H1 (cell line): ENCODE data around the gene CD200R1L. TPM values are rescaled to one million over a fixed set of nuclear protein-coding genes. Genes with fewer than 3 reads are reported as not detected.

Experiments
- CTCF ChIA-PET: fragments of 300-600 bp; sonication (Branson Sonifier 250); formaldehyde crosslinking; loops from one replicate; lab custom pipeline; 2021; ENCODE audit not compliant: partially characterized antibody; lab: Charles Lee
- POLR2A ChIA-PET: fragments of 300-600 bp; sonication (Branson Sonifier 250); formaldehyde crosslinking; loops from one replicate; lab custom pipeline; 2021; ENCODE audit warnings: inconsistent platforms; ENCODE audit not compliant: partially characterized antibody; lab: Charles Lee
- DNase-seq, 2 experiments: peaks; one replicate each; pipeline versions ENCODE4 v3.0.0 to v3.0.0-alpha.2; 2010 to 2022; ENCODE audit warnings: low spot score in 2 of 2, low read depth in 1 of 2, mixed read lengths in 1 of 2
- FAIRE-seq: peaks from 2 replicates; lab custom pipeline; 2011; peaks lifted over from hg19 to GRCh38; lab: Jason Lieb, UNC
- H2AFZ ChIP-seq: 2 replicates; pipeline ENCODE4 v1.8.1; 2012; ENCODE audit warnings: low read length, inconsistent platforms
- H2AK5ac ChIP-seq: 2 replicates; pipeline ENCODE4 v1.6.1; 2013; ENCODE audit warnings: low read depth, low read length
- H2BK120ac ChIP-seq: replicated peaks from 2 replicates; pipeline ENCODE3; 2013; ENCODE audit warnings: low read depth, low read length, inconsistent platforms
- H2BK12ac ChIP-seq: 2 replicates; pipeline ENCODE4 v1.6.1; 2013; ENCODE audit warnings: low read depth, low read length
- H2BK15ac ChIP-seq: 2 replicates; pipeline ENCODE4 v1.6.1; 2013; ENCODE audit warnings: low read length
- H2BK20ac ChIP-seq: 2 replicates; pipeline ENCODE4 v1.6.1; 2013; ENCODE audit warnings: low read length
- H2BK5ac ChIP-seq: 2 replicates; pipeline ENCODE4 v1.6.1; 2013; ENCODE audit warnings: low read depth, low read length
- H3K14ac ChIP-seq: 2 replicates; pipeline ENCODE4 v1.6.1; 2013; ENCODE audit warnings: inconsistent platforms; ENCODE audit not compliant: insufficient read length
- H3K18ac ChIP-seq: 2 replicates; pipeline ENCODE4 v1.6.1; 2013; ENCODE audit warnings: low read length; ENCODE audit errors: extremely low read depth
- H3K23ac ChIP-seq: 2 replicates; pipeline ENCODE4 v1.6.1; 2013; ENCODE audit warnings: inconsistent platforms; ENCODE audit not compliant: insufficient read length
- H3K23me2 ChIP-seq: 2 replicates; pipeline ENCODE4 v1.6.1; 2013; ENCODE audit warnings: low read depth, low read length
- H3K27ac ChIP-seq: 2 replicates; pipeline ENCODE4 v1.6.1; 2011; ENCODE audit warnings: low read depth, low read length, inconsistent platforms
- H3K27me3 ChIP-seq, 4 experiments: replicated peaks in 1 of 4; 1 replicate in 1 of 4; 2 replicates in 3 of 4; pipeline versions ENCODE4 v1.6.1 to v1.8.1; 2011 to 2013; ENCODE audit warnings: low read length in 3 of 4, mild to moderate bottlenecking in 3 of 4, inconsistent platforms in 2 of 4, mixed read lengths in 2 of 4, moderate library complexity in 1 of 4; ENCODE audit not compliant: control insufficient read depth in 3 of 4, insufficient read depth in 3 of 4; ENCODE audit errors: extremely low read depth in 1 of 4
- H3K36me3 ChIP-seq, 4 experiments: 2 replicates each; pipeline versions ENCODE4 v1.6.1 to v1.8.1; 2011 to 2013; ENCODE audit warnings: mild to moderate bottlenecking in 4 of 4, low read length in 3 of 4, moderate library complexity in 2 of 4, control low read depth in 1 of 4, inconsistent platforms in 1 of 4; ENCODE audit not compliant: insufficient read depth in 4 of 4, control insufficient read depth in 2 of 4
- H3K4ac ChIP-seq: replicated peaks from 2 replicates; pipeline ENCODE3; 2013; ENCODE audit warnings: low read length, low read depth, mixed read lengths, inconsistent platforms; ENCODE audit not compliant: insufficient read length
- H3K4me1 ChIP-seq, 4 experiments: replicated peaks in 1 of 4; 1 replicate in 1 of 4; 2 replicates in 3 of 4; pipeline versions ENCODE4 v1.6.1 to v1.8.1; 2011 to 2013; ENCODE audit warnings: low read length in 3 of 4, inconsistent platforms in 2 of 4, mixed read lengths in 1 of 4; ENCODE audit not compliant: insufficient read depth in 4 of 4, control insufficient read depth in 3 of 4
- H3K4me2 ChIP-seq, 2 experiments: 2 replicates each; pipeline versions ENCODE4 v1.6.1 to v1.8.1; 2011 to 2013; ENCODE audit warnings: low read depth in 2 of 2, low read length in 2 of 2, control low read depth in 1 of 2, inconsistent platforms in 1 of 2, mild to moderate bottlenecking in 1 of 2; ENCODE audit not compliant: insufficient read depth in 1 of 2
- H3K4me3 ChIP-seq, 4 experiments: fragments of 200-600, 300-600 bp in 1 of 4; sonication (generic), shearing (Covaris generic), sonication (Bioruptor Twin) in 1 of 4; 2 replicates each; pipeline versions ENCODE4 v1.5.1 to v1.8.1; 2011 to 2016; ENCODE audit warnings: low read length in 4 of 4, low read depth in 3 of 4, control low read depth in 2 of 4, inconsistent platforms in 2 of 4, mild to moderate bottlenecking in 2 of 4, mixed read lengths in 1 of 4, moderate library complexity in 1 of 4; ENCODE audit not compliant: insufficient read depth in 2 of 4; ENCODE audit errors: extremely low read depth in 1 of 4
- H3K56ac ChIP-seq: replicated peaks from 2 replicates; pipeline ENCODE3; 2013; ENCODE audit warnings: low read depth, mild to moderate bottlenecking, mixed read lengths, low read length, inconsistent platforms; ENCODE audit not compliant: insufficient read length
- H3K79me1 ChIP-seq: 2 replicates; pipeline ENCODE4 v1.6.1; 2013; ENCODE audit warnings: low read depth, low read length, control low read depth
- H3K79me2 ChIP-seq, 2 experiments: 2 replicates each; pipeline versions ENCODE4 v1.6.1 to v1.8.1; 2012 to 2013; ENCODE audit warnings: low read length in 2 of 2, mild to moderate bottlenecking in 2 of 2, inconsistent platforms in 1 of 2; ENCODE audit not compliant: insufficient read depth in 2 of 2, control insufficient read depth in 1 of 2
- H3K9ac ChIP-seq, 4 experiments: replicated peaks in 1 of 4; 1 replicate in 1 of 4; 2 replicates in 3 of 4; pipeline versions ENCODE4 v1.6.1 to v1.8.1; 2011 to 2013; ENCODE audit warnings: low read depth in 3 of 4, low read length in 3 of 4, control low read depth in 2 of 4, mild to moderate bottlenecking in 2 of 4, moderate library complexity in 2 of 4, inconsistent platforms in 1 of 4; ENCODE audit errors: extremely low read depth in 1 of 4
- H3K9me3 ChIP-seq, 2 experiments: 2 replicates each; pipeline versions ENCODE4 v1.6.1 to v1.8.1; 2012 to 2013; ENCODE audit warnings: mild to moderate bottlenecking in 2 of 2, moderate library complexity in 2 of 2, control low read depth in 1 of 2, inconsistent platforms in 1 of 2, low read depth in 1 of 2, low read length in 1 of 2, mixed read lengths in 1 of 2; ENCODE audit not compliant: insufficient read depth in 2 of 2
- H4K20me1 ChIP-seq, 2 experiments: replicated peaks in 1 of 2; 2 replicates each; pipeline versions ENCODE3 to v1.8.1; 2011 to 2013; ENCODE audit warnings: inconsistent platforms in 2 of 2, low read length in 2 of 2, mild to moderate bottlenecking in 1 of 2; ENCODE audit not compliant: insufficient read depth in 2 of 2, control insufficient read depth in 1 of 2
- H4K5ac ChIP-seq: 2 replicates; pipeline ENCODE4 v1.6.1; 2013; ENCODE audit warnings: low read length, low read depth, mixed read lengths, inconsistent platforms; ENCODE audit not compliant: insufficient read length
- H4K8ac ChIP-seq: 2 replicates; pipeline ENCODE4 v1.8.0; 2013; ENCODE audit warnings: mild to moderate bottlenecking, moderate library complexity, low read length, inconsistent platforms; ENCODE audit not compliant: insufficient read depth; ENCODE audit errors: extremely low read depth
- H4K91ac ChIP-seq: replicated peaks from 2 replicates; pipeline ENCODE3; 2013; ENCODE audit warnings: low read length, mixed read lengths, inconsistent platforms; ENCODE audit not compliant: insufficient read length
- ATF2 ChIP-seq: IDR thresholded peaks from 2 replicates; pipeline ENCODE4 v1.6.1; 2012; ENCODE audit warnings: low read length, inconsistent platforms
- KDM5A ChIP-seq: fragments of 200-600 bp; IDR thresholded peaks from 2 replicates; pipeline ENCODE4 v1.7.1; 2012; ENCODE audit warnings: mild to moderate bottlenecking, low read length, inconsistent platforms, mixed read lengths
- NANOG ChIP-seq: IDR thresholded peaks from 2 replicates; pipeline ENCODE4 v1.6.1; 2011; ENCODE audit warnings: low read length, low read depth, mild to moderate bottlenecking, inconsistent platforms; ENCODE audit not compliant: insufficient read depth, poor library complexity, severe bottlenecking
- RFX5 ChIP-seq: IDR thresholded peaks from 2 replicates; pipeline ENCODE4 v1.6.1; 2011; ENCODE audit warnings: low read depth, low read length, improper control_type of control experiment, borderline replicate concordance
- RNF2 ChIP-seq: fragments of 200-900, 300-1000 bp; sonication (generic); IDR thresholded peaks from 2 replicates; pipeline ENCODE4 v1.7.1; 2016; ENCODE audit warnings: borderline replicate concordance, low read depth, mild to moderate bottlenecking, antibody characterized with exemption, low read length; ENCODE audit not compliant: poor library complexity, severe bottlenecking; ENCODE audit errors: missing control alignments
- SP1 ChIP-seq: IDR thresholded peaks from 2 replicates; pipeline ENCODE4 v1.6.1; 2011; ENCODE audit warnings: low read depth, low read length
- SUZ12 ChIP-seq: fragments of 200-600 bp; sonication (generic); IDR thresholded peaks from 2 replicates; pipeline ENCODE4 v1.6.1; 2012; ENCODE audit warnings: mild to moderate bottlenecking, inconsistent platforms, low read length, moderate library complexity, mixed read lengths
- WGBS, 2 experiments: shearing (Covaris generic) in 1 of 2; methylation state at CpG; one replicate each; pipeline versions ENCODE4 v1.1.6 to v1.1.7; 2013 to 2015; ENCODE audit warnings: low lambda C conversion rate in 2 of 2, mixed read lengths in 2 of 2, inconsistent platforms in 1 of 2, low coverage in 1 of 2, missing lambda C conversion rate in 1 of 2; ENCODE audit not compliant: insufficient replicate concordance in 2 of 2, insufficient coverage in 1 of 2, insufficient read length in 1 of 2; ENCODE audit errors: extremely low coverage in 1 of 2, missing lambda C conversion rate in 1 of 2; 5-methylcytosine and 5-hydroxymethylcytosine counted together
- polyA plus RNA-seq, 7 experiments: library from polyadenylated mRNA; depleted of rRNA in 3 of 7; stranded (reverse) in 5 of 7; unstranded in 2 of 7; fragments of >200 nt in 5 of 7; fragments of 200-250 nt in 2 of 7; gene quantifications; 1 replicate in 5 of 7; 2 replicates in 1 of 7; 4 replicates in 1 of 7; pipeline versions ENCODE4 v1.2.1 to v1.2.3, GENCODE V29; 2011 to 2013; ENCODE audit warnings: missing spikeins in 2 of 7, mixed read lengths in 2 of 7
- total RNA-seq: library from RNA; stranded (reverse); fragmentation: NEBNext Ultra II Directional; extraction: Animal tissue kit (Norgen Biotek cat#: 25700); gene quantifications from 2 replicates; pipeline ENCODE4 v1.2.1, GENCODE V29; 2021

The CD200R1L gene
- total and polyA plus RNA-seq, 2 of the 8 experiments (the other 6 are each of a cell fraction or from before 2014, with no cell fraction given): not detected

- POLR2A ChIA-PET: no interaction called here
- H3K79me1 ChIP-seq: no peaks in the 10 kb centered on the region
- H2BK15ac ChIP-seq: no peak overlapping the region
- no peak overlapping the region for H4K8ac ChIP-seq
- no peak overlapping the region for H3K4me2 ChIP-seq
- H2BK5ac ChIP-seq: no peak overlapping the region
- no peak overlapping the region for H3K18ac ChIP-seq
- no peak overlapping the region for H4K5ac ChIP-seq
- no peak overlapping the region for H3K9ac ChIP-seq
- H4K20me1 ChIP-seq: no peaks in the 10 kb centered on the region
- H3K56ac ChIP-seq: no peak overlapping the region
- no peak for FAIRE-seq
- H3K4me3 ChIP-seq: no peak overlapping the region
- H3K23me2 ChIP-seq: no peaks in the 10 kb centered on the region; the same call in 1 of the 2 replicates
- H2AFZ ChIP-seq: no peak overlapping the region
- H3K36me3 ChIP-seq: no peaks in the 10 kb centered on the region
- H3K14ac ChIP-seq: no peak overlapping the region
- no peak overlapping the region for H3K23ac ChIP-seq
- H2BK20ac ChIP-seq: no peak overlapping the region
- no peak overlapping the region for H2BK12ac ChIP-seq
- WGBS, 2 experiments: 96% methylated on average over 6 of the region's 6 CpGs; no CpG with 5 or more reads in 1 of the 2 experiments
- H3K79me2 ChIP-seq: no peaks in the 10 kb centered on the region
- H3K9me3 ChIP-seq: no peaks in the 10 kb centered on the region
- TF ChIP-seq SUZ12 (no peak), RFX5 (no peak), KDM5A (no peak), NANOG (no peak), SP1 (no peak), ATF2 (no peak), RNF2 (no peak)
- TF ChIP-seq, all 59 proteins: peak for 0
- DNase-seq: no peak
- no peak overlapping the region for H4K91ac ChIP-seq
- H3K27me3 ChIP-seq: no peaks in the 10 kb centered on the region
- peaks cover 0 to 2% (median 0%) of the 10 kb centered on the region in 4 experiments; a peak in 1 of 7 replicates for H3K4me1 ChIP-seq
- H2BK120ac ChIP-seq: no peak overlapping the region
- CTCF ChIA-PET: interaction anchor here (0.7 to 1.2 kb wide), 3 partner anchors 28 to 638 kb away, joined by 3 to 4 read pairs (median 3); no protein-coding TSS in a partner anchor
- H3K27ac ChIP-seq: no peak overlapping the region
- H2AK5ac ChIP-seq: no peak overlapping the region
- no peak overlapping the region for H3K4ac ChIP-seq
These were observed 72.8 kb downstream of the CD200R1L start for GRCh38 chr3:112773864-112774263.
